WTC11 (cell line): ENCODE measurements around the gene STK39. TPM values are rescaled to one million over a fixed set of nuclear protein-coding genes. Genes with fewer than 3 reads are reported as not detected.

Experiments used
- ATAC-seq: fragments of 200-7000 bp; cut with Tn5 transposase; 2 replicates; pipeline ENCODE4 v1.10.0; 2021; ENCODE audit warnings: mild to moderate bottlenecking, moderate library complexity
- CTCF ChIA-PET: fragments of 300-600 bp; sonication (Branson Sonifier 250); formaldehyde crosslinking; loops from one replicate; lab custom pipeline; 2021; ENCODE audit warnings: antibody characterized with exemption; lab: Charles Lee
- POLR2A ChIA-PET: fragments of 350-600 bp; sonication (Branson Sonifier 250); formaldehyde crosslinking; loops from one replicate; lab custom pipeline; 2021; ENCODE audit warnings: antibody characterized with exemption; lab: Charles Lee
- DNase-seq: peaks from one replicate; pipeline ENCODE4 v3.0.0; 2021; ENCODE audit warnings: low spot score
- H3K27ac Mint-ChIP-seq: 2 replicates; pipeline ENCODE4 v1.8.0; 2021; ENCODE audit warnings: mixed read lengths
- H3K27me3 Mint-ChIP-seq: 2 replicates; pipeline ENCODE4 v1.8.0; 2021; ENCODE audit warnings: low read depth, mild to moderate bottlenecking, moderate library complexity, mixed read lengths
- H3K36me3 Mint-ChIP-seq: 2 replicates; pipeline ENCODE4 v1.8.0; 2021; ENCODE audit warnings: mixed read lengths
- H3K4me1 Mint-ChIP-seq: 2 replicates; pipeline ENCODE4 v1.8.0; 2022; ENCODE audit warnings: mixed read lengths
- H3K4me3 Mint-ChIP-seq: 2 replicates; pipeline ENCODE4 v1.8.0; 2021; ENCODE audit warnings: mild to moderate bottlenecking, moderate library complexity, mixed read lengths
- H3K9me3 Mint-ChIP-seq: 2 replicates; pipeline ENCODE4 v1.8.0; 2021; ENCODE audit warnings: mixed read lengths
- ATF2 ChIP-seq: sonication (generic); formaldehyde crosslinking; IDR thresholded peaks from 2 replicates; pipeline ENCODE4 v1.8.1; 2022; ENCODE audit warnings: low read depth, missing genetic modification reagents, borderline replicate concordance
- CREM ChIP-seq: sonication (generic); formaldehyde crosslinking; IDR thresholded peaks from 2 replicates; pipeline ENCODE4 v1.8.1; 2022; ENCODE audit warnings: mild to moderate bottlenecking, missing genetic modification reagents, moderate library complexity
- E2F1 ChIP-seq: sonication (generic); formaldehyde crosslinking; IDR thresholded peaks from 2 replicates; pipeline ENCODE4 v1.8.0; 2022; ENCODE audit warnings: mild to moderate bottlenecking, missing genetic modification reagents
- EMX1 ChIP-seq: fragments of 250-450 bp; sonication (Bioruptor Pico); IDR thresholded peaks from 2 replicates; pipeline ENCODE4 v1.8.0; 2021; ENCODE audit warnings: mild to moderate bottlenecking
- FOXP1 ChIP-seq: sonication (generic); formaldehyde crosslinking; IDR thresholded peaks from 2 replicates; pipeline ENCODE4 v1.8.0; 2022; ENCODE audit warnings: missing genetic modification reagents, mild to moderate bottlenecking, moderate library complexity, borderline replicate concordance
- ZNF263 ChIP-seq: sonication (generic); formaldehyde crosslinking; IDR thresholded peaks from 2 replicates; pipeline ENCODE4 v1.8.1; 2022; ENCODE audit warnings: low read depth, mild to moderate bottlenecking, moderate library complexity, missing genetic modification reagents
- ZNF281 ChIP-seq: sonication (generic); formaldehyde crosslinking; IDR thresholded peaks from 2 replicates; pipeline ENCODE4 v1.8.0; 2023; ENCODE audit warnings: mild to moderate bottlenecking, missing genetic modification reagents
- ZNF671 ChIP-seq: fragments of 250-450 bp; sonication (Bioruptor Pico); IDR thresholded peaks from 2 replicates; pipeline ENCODE4 v1.8.0; 2021; ENCODE audit warnings: mild to moderate bottlenecking
- total RNA-seq: library from RNA; stranded (reverse); gene quantifications from 3 replicates; pipeline ENCODE4 v1.2.3, GENCODE V29; 2021
- TF ChIP-seq, protein P1 (sequence below): sonication (generic); formaldehyde crosslinking; IDR thresholded peaks from 2 replicates; pipeline ENCODE4 v1.8.0; 2022; ENCODE audit warnings: missing genetic modification reagents
- TF ChIP-seq, protein P2 (sequence below): sonication (generic); formaldehyde crosslinking; IDR thresholded peaks from 2 replicates; pipeline ENCODE4 v1.8.1; 2022; ENCODE audit warnings: missing genetic modification reagents, borderline replicate concordance

Gene STK39
- total RNA-seq, 1 experiment from 2014 or later: 20.5 TPM

DNA sequence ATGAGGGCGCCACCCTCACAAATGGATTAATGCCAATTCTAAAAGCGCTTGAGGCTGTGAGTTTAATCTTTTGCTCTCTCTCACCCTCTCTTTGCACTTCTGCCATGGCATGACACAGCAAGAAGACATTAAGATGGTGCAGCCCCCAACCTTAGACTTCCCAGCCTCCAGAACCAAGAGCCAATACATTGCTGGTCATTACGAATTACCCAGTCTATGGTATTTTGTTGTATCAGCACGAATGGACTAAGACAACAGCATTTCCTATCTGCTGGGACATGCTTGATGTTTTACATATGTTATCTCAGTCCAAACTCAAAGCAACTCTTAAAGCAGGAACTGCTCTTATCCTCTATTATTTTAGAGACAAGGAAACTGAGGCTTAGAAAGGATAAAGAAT is 222.9 kb downstream of the STK39 start (continued):
- TF ChIP-seq E2F1 (CRISPR knock-in tag) (no peak), ZNF281 (CRISPR knock-in tag) (no peak), FOXP1 (CRISPR knock-in tag) (no peak)

DNA sequence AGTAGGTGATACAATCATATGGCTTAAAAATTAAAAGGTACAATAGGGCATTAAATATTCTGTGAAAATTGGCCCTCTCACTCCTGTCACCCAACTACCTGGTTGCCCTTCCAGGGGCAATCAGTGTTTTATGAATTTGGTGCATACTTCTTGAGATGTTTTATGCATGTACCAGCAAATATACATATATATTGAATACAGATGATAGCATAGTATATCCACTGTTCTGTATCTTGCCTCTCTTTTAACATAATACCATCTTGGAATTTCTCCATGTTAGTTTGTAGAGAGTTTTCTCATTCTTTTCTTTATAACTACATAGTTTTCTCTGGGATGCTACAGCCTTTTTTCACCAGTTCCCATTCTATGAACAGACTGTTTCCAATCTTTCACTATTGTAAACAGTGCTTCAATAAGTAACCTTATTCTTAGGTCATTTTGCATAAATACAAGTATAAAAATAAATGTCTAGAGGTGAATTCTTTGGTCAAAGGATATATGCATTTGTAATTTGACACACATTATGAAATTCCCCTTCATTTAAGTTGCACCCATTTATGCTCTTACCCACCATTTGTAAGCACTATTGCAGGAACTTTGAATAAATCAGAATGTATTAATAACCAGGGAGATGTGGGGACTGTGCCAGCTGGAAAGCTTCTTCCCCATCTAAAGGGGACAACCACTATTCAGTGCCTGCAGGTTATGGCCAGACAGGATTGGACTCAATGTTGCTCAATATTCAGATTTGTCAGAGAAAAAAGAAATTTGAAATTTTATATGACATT is 225.4 kb downstream of the STK39 start:
- DNase-seq: no peak
- Mint-ChIP-seq H3K9me3 (no peaks in the 10 kb centered on the region), H3K27ac (no peak overlapping the region), H3K4me3 (no peak overlapping the region), H3K36me3 (no peaks in the 10 kb centered on the region), H3K4me1 (no peaks in the 10 kb centered on the region), H3K27me3 (no peaks in the 10 kb centered on the region)
- ChIA-PET POLR2A (no interaction called here), CTCF (no interaction called here)
- no peak for ATAC-seq
- no peak for TF ChIP-seq ZNF281 (CRISPR knock-in tag)
- TF ChIP-seq, protein P1, sequence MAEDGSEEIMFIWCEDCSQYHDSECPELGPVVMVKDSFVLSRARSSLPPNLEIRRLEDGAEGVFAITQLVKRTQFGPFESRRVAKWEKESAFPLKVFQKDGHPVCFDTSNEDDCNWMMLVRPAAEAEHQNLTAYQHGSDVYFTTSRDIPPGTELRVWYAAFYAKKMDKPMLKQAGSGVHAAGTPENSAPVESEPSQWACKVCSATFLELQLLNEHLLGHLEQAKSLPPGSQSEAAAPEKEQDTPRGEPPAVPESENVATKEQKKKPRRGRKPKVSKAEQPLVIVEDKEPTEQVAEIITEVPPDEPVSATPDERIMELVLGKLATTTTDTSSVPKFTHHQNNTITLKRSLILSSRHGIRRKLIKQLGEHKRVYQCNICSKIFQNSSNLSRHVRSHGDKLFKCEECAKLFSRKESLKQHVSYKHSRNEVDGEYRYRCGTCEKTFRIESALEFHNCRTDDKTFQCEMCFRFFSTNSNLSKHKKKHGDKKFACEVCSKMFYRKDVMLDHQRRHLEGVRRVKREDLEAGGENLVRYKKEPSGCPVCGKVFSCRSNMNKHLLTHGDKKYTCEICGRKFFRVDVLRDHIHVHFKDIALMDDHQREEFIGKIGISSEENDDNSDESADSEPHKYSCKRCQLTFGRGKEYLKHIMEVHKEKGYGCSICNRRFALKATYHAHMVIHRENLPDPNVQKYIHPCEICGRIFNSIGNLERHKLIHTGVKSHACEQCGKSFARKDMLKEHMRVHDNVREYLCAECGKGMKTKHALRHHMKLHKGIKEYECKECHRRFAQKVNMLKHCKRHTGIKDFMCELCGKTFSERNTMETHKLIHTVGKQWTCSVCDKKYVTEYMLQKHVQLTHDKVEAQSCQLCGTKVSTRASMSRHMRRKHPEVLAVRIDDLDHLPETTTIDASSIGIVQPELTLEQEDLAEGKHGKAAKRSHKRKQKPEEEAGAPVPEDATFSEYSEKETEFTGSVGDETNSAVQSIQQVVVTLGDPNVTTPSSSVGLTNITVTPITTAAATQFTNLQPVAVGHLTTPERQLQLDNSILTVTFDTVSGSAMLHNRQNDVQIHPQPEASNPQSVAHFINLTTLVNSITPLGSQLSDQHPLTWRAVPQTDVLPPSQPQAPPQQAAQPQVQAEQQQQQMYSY: no peak

DNA sequence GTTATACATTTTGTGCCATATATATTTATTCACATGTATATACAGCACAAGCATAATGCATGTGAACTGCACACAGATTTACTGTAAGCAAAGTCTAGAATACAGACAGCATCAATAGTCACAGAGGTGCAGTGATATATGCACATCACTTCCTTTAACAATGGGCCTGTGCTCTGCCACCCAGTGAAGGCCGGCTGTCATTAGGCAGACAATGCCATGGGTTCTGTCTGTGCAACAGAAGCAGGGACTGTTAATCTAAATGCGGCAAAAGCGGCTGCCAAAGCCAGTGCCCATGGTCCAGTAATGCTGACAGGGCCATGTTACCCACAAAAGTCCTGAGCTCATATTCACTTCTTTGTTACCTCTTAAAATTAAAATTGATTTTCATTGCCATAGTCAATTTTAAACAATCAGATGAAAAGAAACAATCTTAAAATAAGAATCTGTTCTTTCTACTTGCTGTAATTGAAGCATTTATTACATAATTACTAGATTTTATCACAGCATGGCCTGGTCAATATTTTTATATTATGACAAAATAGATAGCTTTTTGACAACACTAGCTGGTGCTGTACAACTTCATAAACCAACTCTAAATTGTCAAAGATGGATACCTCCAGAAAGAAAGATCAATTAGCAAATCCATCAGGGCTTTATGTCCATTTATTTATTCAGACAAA is 232.0 kb downstream of the STK39 start:
- no peaks in the 10 kb centered on the region for H3K36me3 Mint-ChIP-seq
- ATAC-seq (no peak), DNase-seq (no peak)
- H3K4me1 Mint-ChIP-seq: no peaks in the 10 kb centered on the region
- H3K27me3 Mint-ChIP-seq: no peaks in the 10 kb centered on the region
- no peak overlapping the region for H3K27ac Mint-ChIP-seq
- POLR2A ChIA-PET: no interaction called here
- H3K4me3 Mint-ChIP-seq: no peak overlapping the region
- CTCF ChIA-PET: no interaction called here
- no peaks in the 10 kb centered on the region for H3K9me3 Mint-ChIP-seq
- TF ChIP-seq ZNF263 (CRISPR knock-in tag) (no peak), CREM (no peak), ATF2 (CRISPR knock-in tag) (no peak), EMX1 (CRISPR knock-in tag) (no peak), ZNF671 (no peak)
- TF ChIP-seq, protein P1: no peak
- TF ChIP-seq, protein P2, sequence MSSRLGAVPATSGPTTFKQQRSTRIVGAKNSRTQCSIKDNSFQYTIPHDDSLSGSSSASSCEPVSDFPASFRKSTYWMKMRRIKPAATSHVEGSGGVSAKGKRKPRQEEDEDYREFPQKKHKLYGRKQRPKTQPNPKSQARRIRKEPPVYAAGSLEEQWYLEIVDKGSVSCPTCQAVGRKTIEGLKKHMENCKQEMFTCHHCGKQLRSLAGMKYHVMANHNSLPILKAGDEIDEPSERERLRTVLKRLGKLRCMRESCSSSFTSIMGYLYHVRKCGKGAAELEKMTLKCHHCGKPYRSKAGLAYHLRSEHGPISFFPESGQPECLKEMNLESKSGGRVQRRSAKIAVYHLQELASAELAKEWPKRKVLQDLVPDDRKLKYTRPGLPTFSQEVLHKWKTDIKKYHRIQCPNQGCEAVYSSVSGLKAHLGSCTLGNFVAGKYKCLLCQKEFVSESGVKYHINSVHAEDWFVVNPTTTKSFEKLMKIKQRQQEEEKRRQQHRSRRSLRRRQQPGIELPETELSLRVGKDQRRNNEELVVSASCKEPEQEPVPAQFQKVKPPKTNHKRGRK (CRISPR knock-in tag): no peak
